K562 (cell line): Measurements from ENCODE around the gene PPT2. TPM values are rescaled to one million over a fixed set of nuclear protein-coding genes. Genes with fewer than 3 reads are reported as not detected.
A peak's percentile ranks its signal among the peaks of the same experiment; 100 is the strongest.

Experiments
- ATF7 ChIP-seq: fragments of 450-650 bp; IDR thresholded peaks from 2 replicates; pipeline ENCODE4 v1.7.1; 2014; ENCODE audit warnings: mild to moderate bottlenecking, moderate library complexity
- BRD4 ChIP-seq: fragments of 200-600 bp; sonication (generic); IDR thresholded peaks from 2 replicates; pipeline ENCODE4 v1.6.1; 2017; ENCODE audit warnings: inconsistent platforms
- CBX5 ChIP-seq: IDR thresholded peaks from 2 replicates; pipeline ENCODE4 v1.6.1; 2014; ENCODE audit warnings: low read depth, borderline replicate concordance
- CBX8 ChIP-seq: fragments of 200-600 bp; sonication (generic); IDR thresholded peaks from 2 replicates; pipeline ENCODE4 v1.6.1; 2012; ENCODE audit warnings: borderline replicate concordance, mixed run types, low read depth, mild to moderate bottlenecking, moderate library complexity, mixed read lengths, low read length, control low read depth, inconsistent platforms; ENCODE audit not compliant: poor library complexity, severe bottlenecking; ENCODE audit errors: extremely low read depth
- COPS2 ChIP-seq: fragments of 450-650 bp; conservative IDR thresholded peaks from 2 replicates; pipeline ENCODE4 v1.6.1; 2016; ENCODE audit warnings: mild to moderate bottlenecking, moderate library complexity
- EP400 ChIP-seq: fragments of 450-650 bp; IDR thresholded peaks from 2 replicates; pipeline ENCODE4 v1.6.1; 2017; ENCODE audit warnings: antibody characterized with exemption, mild to moderate bottlenecking, moderate library complexity
- GTF2E2 ChIP-seq: fragments of 200-800 bp; sonication (Bioruptor generic); IDR thresholded peaks from 2 replicates; pipeline ENCODE4 v1.6.1; 2016; ENCODE audit warnings: missing genetic modification characterization, missing compliant biosample characterization
- HMG20A ChIP-seq: fragments of 450-650 bp; formaldehyde crosslinking; conservative IDR thresholded peaks from 2 replicates; pipeline ENCODE4 v1.4.0; 2020; ENCODE audit warnings: mild to moderate bottlenecking, mixed read lengths
- MAFK ChIP-seq: IDR thresholded peaks from 2 replicates; pipeline ENCODE4 v1.6.1; 2011; ENCODE audit warnings: low read length, improper control_type of control experiment
- NUFIP1 ChIP-seq: fragments of 450-650 bp; IDR thresholded peaks from 2 replicates; pipeline ENCODE4 v1.6.1; 2018; ENCODE audit not compliant: partially characterized antibody
- POLR2B ChIP-seq: fragments of 450-650 bp; IDR thresholded peaks from 2 replicates; pipeline ENCODE4 v1.6.1; 2018; ENCODE audit warnings: low read depth; ENCODE audit not compliant: partially characterized antibody
- RB1 ChIP-seq: fragments of 450-650 bp; IDR thresholded peaks from 2 replicates; pipeline ENCODE4 v1.6.1; 2017; ENCODE audit warnings: low read depth, mild to moderate bottlenecking
- RHOXF2B ChIP-seq: fragments of 250-450 bp; sonication (Bioruptor Pico); conservative IDR thresholded peaks from 2 replicates; pipeline ENCODE4 v1.5.1; 2021
- SMARCA4 ChIP-seq: fragments of 450-650 bp; IDR thresholded peaks from 2 replicates; pipeline ENCODE4 v1.6.1; 2016
- SRSF7 ChIP-seq: fragments of 200-400 bp; formaldehyde crosslinking; optimal IDR thresholded peaks from 2 replicates; pipeline ENCODE3; 2017; ENCODE audit warnings: mild to moderate bottlenecking, low read depth, low read length
- TAF15 ChIP-seq: fragments of 200-400 bp; formaldehyde crosslinking; IDR thresholded peaks from 2 replicates; pipeline ENCODE4 v1.6.1; 2017; ENCODE audit warnings: mild to moderate bottlenecking, low read depth, low read length, moderate library complexity
- ZNF184 ChIP-seq: sonication (generic); formaldehyde crosslinking; IDR thresholded peaks from 2 replicates; pipeline ENCODE4 v1.5.0; 2020; ENCODE audit warnings: missing genetic modification reagents
- ZNF324 ChIP-seq: fragments of 250-450 bp; sonication (Bioruptor Pico); IDR thresholded peaks from 2 replicates; pipeline ENCODE4 v1.4.0; 2020; ENCODE audit warnings: mild to moderate bottlenecking
- ZNF785 ChIP-seq: fragments of 250-450 bp; sonication (Bioruptor Pico); IDR thresholded peaks from 2 replicates; pipeline ENCODE4 v1.4.0; 2020; ENCODE audit warnings: mild to moderate bottlenecking
- polyA plus RNA-seq, 8 experiments: library from polyadenylated mRNA; depleted of rRNA in 4 of 8; stranded (reverse) in 5 of 8; unstranded in 3 of 8; fragments of >200 nt; fragmentation: Nextera tagmentation in 2 of 8; fragmentation: Illumina TruSeq in 1 of 8; extraction: Ambion mirVana in 2 of 8; extraction: Trizol in 1 of 8; gene quantifications; 2 replicates each; pipeline versions ENCODE4 v1.2.1 to v1.2.3, GENCODE V29; 2011 to 2014; ENCODE audit warnings: inconsistent platforms in 1 of 8, missing spikeins in 1 of 8
- total RNA-seq, 7 experiments: library from RNA; depleted of rRNA in 6 of 7; stranded (reverse); fragments of >200 nt in 6 of 7; fragmentation: Illumina TruSeq in 2 of 7; extraction: Trizol in 2 of 7; gene quantifications; 2 replicates each; pipeline versions ENCODE4 v1.2.1 to v1.2.3, GENCODE V29; 2011 to 2021; ENCODE audit warnings: low replicate concordance in 1 of 7
- TF ChIP-seq, protein P1 (sequence below): fragments of 450-650 bp; IDR thresholded peaks from 2 replicates; pipeline ENCODE4 v1.6.1; 2014; ENCODE audit warnings: low read depth, mild to moderate bottlenecking, moderate library complexity, borderline replicate concordance
- TF ChIP-seq, protein P2 (sequence below): fragments of 450-650 bp; IDR thresholded peaks from 2 replicates; pipeline ENCODE4 v1.6.1; 2016; ENCODE audit warnings: borderline replicate concordance
- TF ChIP-seq, protein P3 (sequence below): fragments of 250-450 bp; sonication (Bioruptor Pico); IDR thresholded peaks from 2 replicates; pipeline ENCODE4 v1.5.0; 2022; ENCODE audit warnings: mild to moderate bottlenecking
- TF ChIP-seq, protein P4 (sequence below): sonication (generic); formaldehyde crosslinking; IDR thresholded peaks from 2 replicates; pipeline ENCODE4 v1.8.0; 2023; ENCODE audit warnings: mild to moderate bottlenecking, missing genetic modification reagents

Gene PPT2
- total and polyA plus RNA-seq, 9 of the 15 experiments (the other 6 are each of a cell fraction or from before 2014, with no cell fraction given): 27.4 to 98.8 (median 69.9) TPM

DNA sequence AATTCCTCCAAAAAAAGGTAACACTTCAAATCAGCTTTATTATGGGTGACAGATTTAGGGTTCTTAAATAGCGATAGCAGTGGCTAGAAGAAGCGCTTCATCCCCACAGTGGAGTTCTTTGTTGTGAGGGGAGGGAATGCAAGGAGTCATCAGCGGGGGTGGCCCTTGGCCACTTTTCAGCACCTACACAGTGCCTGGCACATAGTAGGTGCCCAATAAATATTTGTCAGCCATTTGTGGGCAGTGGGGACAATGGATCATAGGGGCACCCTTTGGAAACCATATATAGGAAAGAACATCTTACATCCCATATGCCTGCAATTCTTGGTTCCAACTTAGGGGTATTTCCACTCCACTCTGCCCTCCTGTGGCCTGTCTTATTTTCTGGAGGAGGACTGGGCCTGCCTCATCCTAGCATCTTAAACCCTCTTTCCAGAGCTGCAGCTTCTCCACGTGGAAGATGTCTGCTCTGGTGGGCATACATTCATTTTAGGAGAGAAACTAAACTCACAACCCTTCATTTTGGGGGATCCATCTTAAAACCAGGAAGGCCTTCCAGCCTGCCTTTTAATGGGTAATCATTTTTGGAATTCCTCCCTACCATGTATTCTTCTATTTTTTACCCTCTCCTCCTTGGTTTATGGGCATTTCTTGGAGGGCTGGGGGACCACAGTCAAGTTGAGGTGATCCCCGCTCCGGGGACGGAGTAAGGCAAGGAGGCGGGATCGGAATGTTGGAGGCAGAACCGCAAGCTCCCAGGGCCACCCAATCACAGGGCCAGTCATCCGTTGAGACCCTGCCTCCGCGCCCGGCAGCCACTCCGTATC, 41.1 kb downstream of the PPT2 start (continued):
- TF ChIP-seq ATF7: no peak
- TF ChIP-seq ZNF324: no peak
- TF ChIP-seq, protein P1, sequence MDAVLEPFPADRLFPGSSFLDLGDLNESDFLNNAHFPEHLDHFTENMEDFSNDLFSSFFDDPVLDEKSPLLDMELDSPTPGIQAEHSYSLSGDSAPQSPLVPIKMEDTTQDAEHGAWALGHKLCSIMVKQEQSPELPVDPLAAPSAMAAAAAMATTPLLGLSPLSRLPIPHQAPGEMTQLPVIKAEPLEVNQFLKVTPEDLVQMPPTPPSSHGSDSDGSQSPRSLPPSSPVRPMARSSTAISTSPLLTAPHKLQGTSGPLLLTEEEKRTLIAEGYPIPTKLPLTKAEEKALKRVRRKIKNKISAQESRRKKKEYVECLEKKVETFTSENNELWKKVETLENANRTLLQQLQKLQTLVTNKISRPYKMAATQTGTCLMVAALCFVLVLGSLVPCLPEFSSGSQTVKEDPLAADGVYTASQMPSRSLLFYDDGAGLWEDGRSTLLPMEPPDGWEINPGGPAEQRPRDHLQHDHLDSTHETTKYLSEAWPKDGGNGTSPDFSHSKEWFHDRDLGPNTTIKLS: no peak
- TF ChIP-seq SRSF7: no peak
- TF ChIP-seq TAF15: no peak
- no peak for TF ChIP-seq BRD4
- TF ChIP-seq MAFK: no peak
- no peak for TF ChIP-seq ZNF785 (CRISPR knock-in tag)
- TF ChIP-seq COPS2: no peak
- TF ChIP-seq NUFIP1: no peak
- TF ChIP-seq RHOXF2B (CRISPR knock-in tag): 0 out of 2 replicates have a peak, but pooled peaks have one; percentile 43
- no peak; the same call in 1 of the 2 replicates for TF ChIP-seq EP400
- TF ChIP-seq SMARCA4: peak; percentile 74
- TF ChIP-seq HMG20A (CRISPR knock-in tag): no peak
- no peak for TF ChIP-seq ZNF184 (CRISPR knock-in tag)
- no peak; the same call in 1 of the 2 replicates for TF ChIP-seq RB1
- TF ChIP-seq POLR2B: peak; percentile 82
- TF ChIP-seq, protein P2, sequence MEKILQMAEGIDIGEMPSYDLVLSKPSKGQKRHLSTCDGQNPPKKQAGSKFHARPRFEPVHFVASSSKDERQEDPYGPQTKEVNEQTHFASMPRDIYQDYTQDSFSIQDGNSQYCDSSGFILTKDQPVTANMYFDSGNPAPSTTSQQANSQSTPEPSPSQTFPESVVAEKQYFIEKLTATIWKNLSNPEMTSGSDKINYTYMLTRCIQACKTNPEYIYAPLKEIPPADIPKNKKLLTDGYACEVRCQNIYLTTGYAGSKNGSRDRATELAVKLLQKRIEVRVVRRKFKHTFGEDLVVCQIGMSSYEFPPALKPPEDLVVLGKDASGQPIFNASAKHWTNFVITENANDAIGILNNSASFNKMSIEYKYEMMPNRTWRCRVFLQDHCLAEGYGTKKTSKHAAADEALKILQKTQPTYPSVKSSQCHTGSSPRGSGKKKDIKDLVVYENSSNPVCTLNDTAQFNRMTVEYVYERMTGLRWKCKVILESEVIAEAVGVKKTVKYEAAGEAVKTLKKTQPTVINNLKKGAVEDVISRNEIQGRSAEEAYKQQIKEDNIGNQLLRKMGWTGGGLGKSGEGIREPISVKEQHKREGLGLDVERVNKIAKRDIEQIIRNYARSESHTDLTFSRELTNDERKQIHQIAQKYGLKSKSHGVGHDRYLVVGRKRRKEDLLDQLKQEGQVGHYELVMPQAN: peak; percentile 73; the same call in 1 of the 2 replicates
- TF ChIP-seq CBX5: no peak
- TF ChIP-seq, protein P3, sequence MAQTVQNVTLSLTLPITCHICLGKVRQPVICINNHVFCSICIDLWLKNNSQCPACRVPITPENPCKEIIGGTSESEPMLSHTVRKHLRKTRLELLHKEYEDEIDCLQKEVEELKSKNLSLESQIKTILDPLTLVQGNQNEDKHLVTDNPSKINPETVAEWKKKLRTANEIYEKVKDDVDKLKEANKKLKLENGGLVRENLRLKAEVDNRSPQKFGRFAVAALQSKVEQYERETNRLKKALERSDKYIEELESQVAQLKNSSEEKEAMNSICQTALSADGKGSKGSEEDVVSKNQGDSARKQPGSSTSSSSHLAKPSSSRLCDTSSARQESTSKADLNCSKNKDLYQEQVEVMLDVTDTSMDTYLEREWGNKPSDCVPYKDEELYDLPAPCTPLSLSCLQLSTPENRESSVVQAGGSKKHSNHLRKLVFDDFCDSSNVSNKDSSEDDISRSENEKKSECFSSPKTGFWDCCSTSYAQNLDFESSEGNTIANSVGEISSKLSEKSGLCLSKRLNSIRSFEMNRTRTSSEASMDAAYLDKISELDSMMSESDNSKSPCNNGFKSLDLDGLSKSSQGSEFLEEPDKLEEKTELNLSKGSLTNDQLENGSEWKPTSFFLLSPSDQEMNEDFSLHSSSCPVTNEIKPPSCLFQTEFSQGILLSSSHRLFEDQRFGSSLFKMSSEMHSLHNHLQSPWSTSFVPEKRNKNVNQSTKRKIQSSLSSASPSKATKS: peak; percentile 80; the same call in 1 of the 2 replicates
- TF ChIP-seq, protein P4, sequence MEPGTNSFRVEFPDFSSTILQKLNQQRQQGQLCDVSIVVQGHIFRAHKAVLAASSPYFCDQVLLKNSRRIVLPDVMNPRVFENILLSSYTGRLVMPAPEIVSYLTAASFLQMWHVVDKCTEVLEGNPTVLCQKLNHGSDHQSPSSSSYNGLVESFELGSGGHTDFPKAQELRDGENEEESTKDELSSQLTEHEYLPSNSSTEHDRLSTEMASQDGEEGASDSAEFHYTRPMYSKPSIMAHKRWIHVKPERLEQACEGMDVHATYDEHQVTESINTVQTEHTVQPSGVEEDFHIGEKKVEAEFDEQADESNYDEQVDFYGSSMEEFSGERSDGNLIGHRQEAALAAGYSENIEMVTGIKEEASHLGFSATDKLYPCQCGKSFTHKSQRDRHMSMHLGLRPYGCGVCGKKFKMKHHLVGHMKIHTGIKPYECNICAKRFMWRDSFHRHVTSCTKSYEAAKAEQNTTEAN (CRISPR knock-in tag): no peak
- TF ChIP-seq GTF2E2 (tag): no peak
- TF ChIP-seq CBX8: no peak
